PC-9 (cell line): ENCODE measurements around the gene MYLK. TPM values are rescaled to one million over a fixed set of nuclear protein-coding genes. Genes with fewer than 3 reads are reported as not detected.

Experiments
- BruUV-seq: library from RNA; stranded (reverse); fragments of 400-500 nt; replicated peaks from 2 replicates; lab custom pipeline; 2021; lab: Mats Ljungman, UMichigan
- CTCF ChIA-PET: fragments of 300-600 bp; sonication (Branson Sonifier 250); formaldehyde crosslinking; loops from one replicate; lab custom pipeline; 2022; ENCODE audit warnings: antibody characterized with exemption; lab: Charles Lee
- POLR2A ChIA-PET: fragments of 300-600 bp; sonication (Branson Sonifier 250); formaldehyde crosslinking; loops from one replicate; lab custom pipeline; 2022; ENCODE audit warnings: antibody characterized with exemption; ENCODE audit not compliant: unreplicated experiment; lab: Charles Lee
- DNase-seq, 2 experiments: peaks; one replicate each; pipeline versions ENCODE4 v3.0.0 to v3.0.0-alpha.2; 2015 to 2022; ENCODE audit warnings: mixed read lengths in 1 of 2
- H2AFZ ChIP-seq: fragments of 200-600 bp; sonication (generic); 2 replicates; pipeline ENCODE4 v1.8.1; 2017; ENCODE audit warnings: antibody characterized with exemption
- H3F3A ChIP-seq: fragments of 200-600 bp; sonication (generic); 2 replicates; pipeline ENCODE4 v1.8.1; 2017; ENCODE audit warnings: antibody characterized with exemption, mild to moderate bottlenecking, low read depth; ENCODE audit not compliant: insufficient read depth
- H3K27ac ChIP-seq: fragments of 200-600 bp; sonication (generic); 2 replicates; pipeline ENCODE4 v1.6.1; 2016; ENCODE audit warnings: mixed run types
- H3K27me3 ChIP-seq: fragments of 200-600 bp; sonication (generic); 2 replicates; pipeline ENCODE4 v1.6.1; 2016; ENCODE audit warnings: low read depth, mixed run types; ENCODE audit not compliant: insufficient read depth
- H3K36me3 ChIP-seq: fragments of 200-600 bp; sonication (generic); 2 replicates; pipeline ENCODE4 v1.6.1; 2016; ENCODE audit warnings: low read depth, mixed run types
- H3K4me1 ChIP-seq: fragments of 200-600 bp; sonication (generic); replicated peaks from 2 replicates; pipeline ENCODE4 v1.6.1; 2016; ENCODE audit warnings: mixed run types; ENCODE audit not compliant: insufficient read depth
- H3K4me2 ChIP-seq: fragments of 200-600 bp; sonication (generic); 2 replicates; pipeline ENCODE4 v1.6.1; 2017; ENCODE audit warnings: mixed run types
- H3K4me3 ChIP-seq: fragments of 200-600 bp; sonication (generic); 2 replicates; pipeline ENCODE4 v1.6.1; 2016; ENCODE audit warnings: mixed run types
- H3K79me2 ChIP-seq: fragments of 200-600 bp; sonication (generic); 2 replicates; pipeline ENCODE4 v1.6.1; 2017; ENCODE audit warnings: low read depth, mixed run types
- H3K9me2 ChIP-seq: fragments of 200-600 bp; sonication (generic); 2 replicates; pipeline ENCODE4 v1.8.1; 2017; ENCODE audit warnings: mild to moderate bottlenecking; ENCODE audit not compliant: insufficient read depth
- H3K9me3 ChIP-seq: fragments of 200-600 bp; sonication (generic); 2 replicates; pipeline ENCODE4 v1.8.1; 2016; ENCODE audit warnings: low read depth; ENCODE audit not compliant: insufficient read depth
- H4K20me1 ChIP-seq: fragments of 200-600 bp; sonication (generic); 2 replicates; pipeline ENCODE4 v1.8.1; 2017; ENCODE audit not compliant: insufficient read depth
- EZH2 ChIP-seq: fragments of 200-600 bp; sonication (generic); IDR thresholded peaks from 2 replicates; pipeline ENCODE4 v1.8.0; 2017; ENCODE audit warnings: antibody characterized with exemption, low read depth
- intact Hi-C: fragments of 100-400 bp; cut with micrococcal nuclease; formaldehyde crosslinking; loops from one replicate; pipeline ENCODE4 v1.10.0; 2022; ENCODE audit not compliant: unreplicated experiment
- total RNA-seq: library from RNA; stranded (reverse); gene quantifications from 2 replicates; pipeline ENCODE4 v1.2.3, GENCODE V29; 2021
- TF ChIP-seq, protein P1 (sequence below): fragments of 200-600 bp; sonication (generic); conservative IDR thresholded peaks from 2 replicates; pipeline ENCODE4 v1.6.1; 2017; ENCODE audit warnings: mixed run types, antibody characterized with exemption, mild to moderate bottlenecking, moderate library complexity

The MYLK gene
- total RNA-seq, 1 experiment from 2014 or later: 0.72 TPM

GRCh38 chr3:123656274-123656673 lies 227.9 kb downstream of the MYLK start:
- Histone ChIP-seq H3F3A (no peaks in the 10 kb centered on the region), H3K4me2 (no peak overlapping the region), H3K4me3 (no peak overlapping the region), H3K36me3 (no peaks in the 10 kb centered on the region), H3K79me2 (no peaks in the 10 kb centered on the region), H4K20me1 (no peaks in the 10 kb centered on the region), H3K9me3 (no peaks in the 10 kb centered on the region), H3K27ac (no peak overlapping the region), H3K9me2 (no peaks in the 10 kb centered on the region), H3K27me3 (peaks cover 8% of the 10 kb centered on the region; the same call in 1 of the 2 replicates), H3K4me1 (no peaks in the 10 kb centered on the region; the same call in 1 of the 2 replicates), H2AFZ (no peak overlapping the region)
- no TSS peak for BruUV-seq
- intact Hi-C loops: no loop called here
- DNase-seq: no peak
- CTCF ChIA-PET: interaction anchor here (0.6 kb wide), 1 partner anchor 61 kb away, joined by 3 read pairs; no protein-coding TSS in a partner anchor
- POLR2A ChIA-PET: no interaction called here
- TF ChIP-seq, protein P1, sequence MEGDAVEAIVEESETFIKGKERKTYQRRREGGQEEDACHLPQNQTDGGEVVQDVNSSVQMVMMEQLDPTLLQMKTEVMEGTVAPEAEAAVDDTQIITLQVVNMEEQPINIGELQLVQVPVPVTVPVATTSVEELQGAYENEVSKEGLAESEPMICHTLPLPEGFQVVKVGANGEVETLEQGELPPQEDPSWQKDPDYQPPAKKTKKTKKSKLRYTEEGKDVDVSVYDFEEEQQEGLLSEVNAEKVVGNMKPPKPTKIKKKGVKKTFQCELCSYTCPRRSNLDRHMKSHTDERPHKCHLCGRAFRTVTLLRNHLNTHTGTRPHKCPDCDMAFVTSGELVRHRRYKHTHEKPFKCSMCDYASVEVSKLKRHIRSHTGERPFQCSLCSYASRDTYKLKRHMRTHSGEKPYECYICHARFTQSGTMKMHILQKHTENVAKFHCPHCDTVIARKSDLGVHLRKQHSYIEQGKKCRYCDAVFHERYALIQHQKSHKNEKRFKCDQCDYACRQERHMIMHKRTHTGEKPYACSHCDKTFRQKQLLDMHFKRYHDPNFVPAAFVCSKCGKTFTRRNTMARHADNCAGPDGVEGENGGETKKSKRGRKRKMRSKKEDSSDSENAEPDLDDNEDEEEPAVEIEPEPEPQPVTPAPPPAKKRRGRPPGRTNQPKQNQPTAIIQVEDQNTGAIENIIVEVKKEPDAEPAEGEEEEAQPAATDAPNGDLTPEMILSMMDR: no peak
- TF ChIP-seq EZH2: no peak

DNA sequence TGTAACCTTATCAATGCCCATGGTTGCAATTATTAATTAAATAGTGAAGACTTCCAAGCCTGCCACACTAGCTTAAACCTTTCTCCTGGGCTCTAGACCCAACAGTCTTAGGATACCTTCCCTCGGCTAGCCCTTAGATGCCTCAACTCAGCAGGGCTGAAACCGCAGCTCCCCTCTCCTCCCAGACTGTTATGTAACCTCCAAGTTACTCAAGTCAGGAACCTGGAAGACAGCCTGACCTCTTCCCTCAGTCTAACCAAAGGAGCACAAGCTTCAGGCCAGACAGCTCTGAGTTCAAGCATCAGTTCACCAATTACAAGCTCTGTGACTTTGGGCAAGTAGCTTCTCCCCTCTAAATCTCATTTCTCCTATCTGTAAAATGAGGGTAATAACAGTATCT lies 228.7 kb downstream of the MYLK start:
- Histone ChIP-seq H2AFZ (no peak overlapping the region), H3K27ac (no peak overlapping the region), H3K9me2 (no peaks in the 10 kb centered on the region), H3K9me3 (no peaks in the 10 kb centered on the region), H3K4me2 (no peak overlapping the region), H4K20me1 (no peaks in the 10 kb centered on the region), H3F3A (no peaks in the 10 kb centered on the region), H3K79me2 (no peaks in the 10 kb centered on the region), H3K27me3 (0 out of 2 replicates have a peak, but pooled peaks cover 4% of the 10 kb centered on the region), H3K4me3 (no peak overlapping the region), H3K36me3 (no peaks in the 10 kb centered on the region), H3K4me1 (no peaks in the 10 kb centered on the region; the same call in 1 of the 2 replicates)
- no TSS peak for BruUV-seq
- ChIA-PET POLR2A (no interaction called here), CTCF (interaction anchor here (0.6 kb wide), 3 partner anchors 61 to 372 kb away, joined by 3 to 7 read pairs (median 6); no protein-coding TSS in a partner anchor)
- intact Hi-C loops: no loop called here
- TF ChIP-seq, protein P1: no peak
- no peak for TF ChIP-seq EZH2
- no peak for DNase-seq

DNA sequence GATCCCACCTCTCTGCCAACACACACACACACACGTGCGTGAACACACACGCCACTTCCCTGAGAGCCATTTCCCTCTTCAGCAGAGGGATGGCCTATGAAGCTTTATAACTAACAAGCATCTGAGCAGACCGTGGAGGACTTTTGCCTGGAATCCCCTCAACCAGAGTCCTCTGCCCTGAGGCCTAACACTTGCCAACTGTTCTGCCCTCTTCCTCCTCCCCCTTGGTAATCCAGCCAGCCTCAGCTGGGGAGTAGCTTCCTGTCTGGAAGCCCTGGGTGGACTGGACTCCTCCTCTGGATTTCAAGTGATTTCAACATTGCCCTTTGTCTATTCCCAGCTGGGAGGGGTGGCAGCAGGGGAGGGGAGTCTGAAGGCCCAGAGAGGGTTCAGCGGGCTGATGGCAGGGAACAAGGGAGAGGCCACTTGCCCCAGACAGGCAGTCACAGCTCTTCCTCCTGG lies 230.9 kb downstream of the MYLK start:
- Histone ChIP-seq H3K9me2 (no peaks in the 10 kb centered on the region), H3K27me3 (0 out of 2 replicates have a peak, but pooled peaks cover 1% of the 10 kb centered on the region), H3K4me3 (no peak overlapping the region), H3F3A (no peaks in the 10 kb centered on the region), H3K9me3 (no peaks in the 10 kb centered on the region), H3K4me2 (0 out of 2 replicates have a peak overlapping the region, but pooled peaks have one; percentile 9), H3K79me2 (no peaks in the 10 kb centered on the region), H3K36me3 (no peaks in the 10 kb centered on the region), H2AFZ (no peak overlapping the region), H3K4me1 (no peaks in the 10 kb centered on the region; the same call in 1 of the 2 replicates), H3K27ac (no peak overlapping the region), H4K20me1 (no peaks in the 10 kb centered on the region)
- CTCF ChIA-PET: interaction anchor here (0.6 to 1.1 kb wide), 2 partner anchors 20 to 70 kb away, joined by 4 to 5 read pairs; no protein-coding TSS in a partner anchor
- TF ChIP-seq, protein P1: no peak
- no peak for TF ChIP-seq EZH2
- intact Hi-C loops: loop anchor here (2.0 to 5.0 kb wide), 4 partner anchors 324 to 898 kb away; no protein-coding TSS in a partner anchor
- no TSS peak for BruUV-seq
- no peak for DNase-seq
- POLR2A ChIA-PET: interaction anchor here (0.7 kb wide), 1 partner anchor 66 kb away, joined by 3 read pairs; no protein-coding TSS in a partner anchor
